Astrocyte (in vitro differentiated cells and primary cell): Measurements from ENCODE around the gene MEAK7. TPM values are rescaled to one million over a fixed set of nuclear protein-coding genes. Genes with fewer than 3 reads are reported as not detected.

Experiments used
- DNase-seq: peaks from one replicate; pipeline ENCODE4 v3.0.0-alpha.2; 2010; ENCODE audit warnings: low read depth
- FAIRE-seq: peaks from 2 replicates; lab custom pipeline; 2011; peaks lifted over from hg19 to GRCh38; lab: Jason Lieb, UNC
- H2AFZ ChIP-seq: 2 replicates; pipeline ENCODE4 v1.6.0; 2012; ENCODE audit warnings: low read depth, low read length, inconsistent platforms
- H3K27ac ChIP-seq: 2 replicates; pipeline ENCODE4 v1.5.1; 2011; ENCODE audit warnings: low read depth, low read length, inconsistent platforms
- H3K27me3 ChIP-seq: 2 replicates; pipeline ENCODE4 v1.6.0; 2011; ENCODE audit warnings: low read length, inconsistent platforms; ENCODE audit not compliant: insufficient read depth
- H3K36me3 ChIP-seq: 2 replicates; pipeline ENCODE4 v1.5.1; 2011; ENCODE audit warnings: low read length, inconsistent platforms; ENCODE audit not compliant: insufficient read depth
- H3K4me1 ChIP-seq: 2 replicates; pipeline ENCODE4 v1.5.1; 2011; ENCODE audit warnings: low read length, inconsistent platforms; ENCODE audit not compliant: insufficient read depth
- H3K4me2 ChIP-seq: 2 replicates; pipeline ENCODE4 v1.6.0; 2012; ENCODE audit warnings: low read length, inconsistent platforms
- H3K4me3 ChIP-seq: 2 replicates; pipeline ENCODE4 v1.5.1; 2011; ENCODE audit warnings: low read depth, mild to moderate bottlenecking, low read length, inconsistent platforms; ENCODE audit not compliant: insufficient read depth
- H3K79me2 ChIP-seq: 2 replicates; pipeline ENCODE4 v1.6.0; 2012; ENCODE audit warnings: mild to moderate bottlenecking, low read length, inconsistent platforms; ENCODE audit not compliant: insufficient read depth
- H3K9ac ChIP-seq: 2 replicates; pipeline ENCODE4 v1.6.0; 2012; ENCODE audit warnings: mild to moderate bottlenecking, low read length, inconsistent platforms
- H3K9me3 ChIP-seq: 2 replicates; pipeline ENCODE4 v1.5.1; 2012; ENCODE audit warnings: low read depth, mild to moderate bottlenecking, low read length, inconsistent platforms; ENCODE audit not compliant: insufficient read depth
- H4K20me1 ChIP-seq: 2 replicates; pipeline ENCODE4 v1.6.0; 2012; ENCODE audit warnings: low read length, inconsistent platforms; ENCODE audit not compliant: insufficient read depth
- H3K27ac Mint-ChIP-seq: one replicate; pipeline ENCODE4 v1.8.0; 2021; ENCODE audit warnings: mild to moderate bottlenecking, mixed read lengths; ENCODE audit not compliant: unreplicated experiment
- H3K27me3 Mint-ChIP-seq: one replicate; pipeline ENCODE4 v1.8.0; 2021; ENCODE audit warnings: low read depth, mixed read lengths; ENCODE audit not compliant: unreplicated experiment
- H3K36me3 Mint-ChIP-seq: one replicate; pipeline ENCODE4 v1.8.0; 2021; ENCODE audit warnings: low read depth, mixed read lengths; ENCODE audit not compliant: unreplicated experiment
- H3K4me1 Mint-ChIP-seq: one replicate; pipeline ENCODE4 v1.8.0; 2021; ENCODE audit warnings: low read depth, mixed read lengths; ENCODE audit not compliant: unreplicated experiment
- H3K4me3 Mint-ChIP-seq: one replicate; pipeline ENCODE4 v1.8.0; 2021; ENCODE audit warnings: mild to moderate bottlenecking, moderate library complexity, mixed read lengths; ENCODE audit not compliant: unreplicated experiment
- H3K9me3 Mint-ChIP-seq: one replicate; pipeline ENCODE4 v1.8.0; 2021; ENCODE audit warnings: mild to moderate bottlenecking, mixed read lengths; ENCODE audit not compliant: unreplicated experiment
- EZH2 ChIP-seq: IDR thresholded peaks from 2 replicates; pipeline ENCODE4 v1.6.1; 2012; ENCODE audit warnings: mild to moderate bottlenecking, low read length, inconsistent platforms; ENCODE audit not compliant: insufficient read depth
- total RNA-seq: library from RNA; stranded (reverse); gene quantifications from 2 replicates; pipeline ENCODE4 v1.2.1, GENCODE V29; 2021
- TF ChIP-seq, protein P1 (sequence below): IDR thresholded peaks from 2 replicates; pipeline ENCODE4 v1.5.1; 2011; ENCODE audit warnings: low read depth, mild to moderate bottlenecking, inconsistent platforms, low read length, moderate library complexity; ENCODE audit not compliant: insufficient read depth

MEAK7 gene
- total RNA-seq, 1 donor from 2014 or later = 41.3 TPM

DNA sequence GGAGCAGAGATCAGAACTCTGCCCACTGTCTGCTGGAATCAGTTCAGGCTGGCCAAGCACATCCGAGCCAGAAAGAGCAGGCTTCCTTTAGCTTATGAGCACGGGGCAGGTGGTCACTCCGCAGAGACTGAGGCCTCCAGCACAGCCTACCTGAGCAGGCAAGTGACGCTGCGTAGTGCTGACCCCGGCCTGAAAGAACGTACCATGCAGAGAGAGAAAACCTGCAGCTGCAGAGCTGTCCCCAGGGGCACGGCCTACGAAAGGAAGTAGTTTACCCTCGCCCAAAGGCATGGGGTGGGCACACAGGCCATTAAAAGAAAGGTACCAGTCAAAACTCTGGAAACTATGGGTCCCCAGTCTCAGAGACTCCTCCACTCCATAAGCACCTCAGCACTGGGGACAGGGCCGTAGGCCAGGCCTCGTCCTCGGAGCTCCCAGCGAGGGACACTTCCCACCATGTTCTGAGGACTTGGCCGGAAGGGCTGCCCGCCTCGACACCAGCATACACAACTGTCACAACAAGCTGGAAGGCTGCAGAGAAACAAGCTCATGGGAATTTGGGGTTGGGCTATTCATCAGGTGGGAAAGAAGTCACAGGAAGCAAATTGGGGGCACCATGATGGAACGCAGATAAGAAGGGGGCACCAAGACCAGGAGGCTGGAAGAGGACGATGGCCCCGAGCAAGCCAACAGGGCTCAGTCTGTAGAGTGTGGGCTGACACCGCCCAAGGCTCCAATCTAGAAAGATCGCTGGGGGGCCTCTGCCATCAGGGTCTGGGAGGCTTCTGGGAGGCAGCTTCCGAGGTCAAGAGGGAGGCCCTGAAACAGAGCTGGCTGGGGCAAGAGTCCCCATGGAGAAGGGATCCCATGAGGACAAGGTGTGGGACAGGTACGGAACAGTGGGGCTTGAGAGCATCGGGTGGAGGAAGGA is 21.2 kb downstream of the MEAK7 start:
- Histone ChIP-seq H3K27ac (no peak overlapping the region), H3K79me2 (no peaks in the 10 kb centered on the region), H3K27me3 (no peaks in the 10 kb centered on the region), H3K4me1 (peaks cover 2% of the 10 kb centered on the region), H4K20me1 (peaks cover 45% of the 10 kb centered on the region), H3K4me2 (no peak overlapping the region), H3K4me3 (no peak overlapping the region), H3K9me3 (no peaks in the 10 kb centered on the region), H3K9ac (no peak overlapping the region), H3K36me3 (peaks cover 21% of the 10 kb centered on the region), H2AFZ (no peak overlapping the region)
- DNase-seq (no peak), FAIRE-seq (no peak)
- no peak for TF ChIP-seq EZH2
- TF ChIP-seq, protein P1, sequence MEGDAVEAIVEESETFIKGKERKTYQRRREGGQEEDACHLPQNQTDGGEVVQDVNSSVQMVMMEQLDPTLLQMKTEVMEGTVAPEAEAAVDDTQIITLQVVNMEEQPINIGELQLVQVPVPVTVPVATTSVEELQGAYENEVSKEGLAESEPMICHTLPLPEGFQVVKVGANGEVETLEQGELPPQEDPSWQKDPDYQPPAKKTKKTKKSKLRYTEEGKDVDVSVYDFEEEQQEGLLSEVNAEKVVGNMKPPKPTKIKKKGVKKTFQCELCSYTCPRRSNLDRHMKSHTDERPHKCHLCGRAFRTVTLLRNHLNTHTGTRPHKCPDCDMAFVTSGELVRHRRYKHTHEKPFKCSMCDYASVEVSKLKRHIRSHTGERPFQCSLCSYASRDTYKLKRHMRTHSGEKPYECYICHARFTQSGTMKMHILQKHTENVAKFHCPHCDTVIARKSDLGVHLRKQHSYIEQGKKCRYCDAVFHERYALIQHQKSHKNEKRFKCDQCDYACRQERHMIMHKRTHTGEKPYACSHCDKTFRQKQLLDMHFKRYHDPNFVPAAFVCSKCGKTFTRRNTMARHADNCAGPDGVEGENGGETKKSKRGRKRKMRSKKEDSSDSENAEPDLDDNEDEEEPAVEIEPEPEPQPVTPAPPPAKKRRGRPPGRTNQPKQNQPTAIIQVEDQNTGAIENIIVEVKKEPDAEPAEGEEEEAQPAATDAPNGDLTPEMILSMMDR = no peak
- peak overlapping the region; percentile 12 for H3K27ac Mint-ChIP-seq
- H3K36me3 Mint-ChIP-seq = peaks cover 9% of the 10 kb centered on the region
- H3K27me3 Mint-ChIP-seq = no peaks in the 10 kb centered on the region
- no peak overlapping the region for H3K4me3 Mint-ChIP-seq
- H3K9me3 Mint-ChIP-seq = no peaks in the 10 kb centered on the region
- peaks cover 10% of the 10 kb centered on the region for H3K4me1 Mint-ChIP-seq

DNA sequence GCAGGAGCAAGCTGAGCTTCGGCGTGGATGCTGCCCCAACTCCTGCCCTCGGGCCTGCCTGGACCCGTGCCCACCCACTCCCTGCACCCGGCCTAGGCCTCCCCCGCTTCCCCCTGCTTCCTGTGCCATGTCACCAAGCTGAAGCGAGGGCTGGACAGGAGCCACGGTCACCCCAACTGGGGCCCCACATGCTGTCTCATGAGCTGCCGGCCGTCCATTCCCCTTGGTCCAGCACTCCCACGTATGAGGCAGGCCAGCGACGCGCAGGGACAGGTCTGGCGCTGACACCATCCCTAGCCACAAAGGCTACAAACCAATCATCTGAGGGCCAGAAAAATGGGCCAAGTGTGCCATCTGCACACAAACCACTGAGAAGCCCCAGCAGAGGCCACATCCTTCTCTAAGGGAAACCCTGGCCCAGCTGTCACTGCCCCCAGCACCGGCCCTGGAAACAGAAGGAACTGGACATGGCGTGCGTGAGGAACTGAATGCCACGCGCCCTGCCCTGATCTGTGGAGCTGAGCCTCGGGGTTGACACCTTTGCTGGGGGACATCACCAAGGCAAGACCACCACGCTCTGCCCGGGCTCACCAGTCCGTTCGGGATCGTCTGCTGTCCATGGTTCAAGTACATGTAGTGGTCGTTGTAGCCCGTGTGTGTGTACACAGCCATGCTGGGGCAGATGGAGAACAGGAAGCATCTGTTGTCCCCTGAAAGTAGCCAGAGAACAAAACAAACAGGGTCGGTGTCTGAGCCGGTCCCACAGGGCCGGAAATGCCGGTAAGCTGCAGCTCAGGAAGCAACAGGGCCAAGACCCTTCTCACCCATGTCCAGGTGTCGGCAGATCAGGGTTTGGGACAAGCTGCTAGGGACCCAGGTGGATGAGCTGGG is 22.2 kb downstream of the MEAK7 start:
- Histone ChIP-seq H3K36me3 (peaks cover 15% of the 10 kb centered on the region), H3K27me3 (no peaks in the 10 kb centered on the region), H3K27ac (no peak overlapping the region), H3K4me2 (no peak overlapping the region), H3K4me1 (peaks cover 8% of the 10 kb centered on the region), H3K79me2 (no peaks in the 10 kb centered on the region), H3K9me3 (no peaks in the 10 kb centered on the region), H2AFZ (no peak overlapping the region), H3K9ac (no peak overlapping the region), H4K20me1 (peaks cover 47% of the 10 kb centered on the region), H3K4me3 (no peak overlapping the region)
- no peak for FAIRE-seq
- H3K27me3 Mint-ChIP-seq = no peaks in the 10 kb centered on the region
- TF ChIP-seq, protein P1 = no peak
- no peak for TF ChIP-seq EZH2
- peaks cover 9% of the 10 kb centered on the region for H3K36me3 Mint-ChIP-seq
- H3K4me3 Mint-ChIP-seq = no peak overlapping the region
- no peak for DNase-seq
- H3K4me1 Mint-ChIP-seq = peaks cover 17% of the 10 kb centered on the region
- no peak overlapping the region for H3K27ac Mint-ChIP-seq
- no peaks in the 10 kb centered on the region for H3K9me3 Mint-ChIP-seq
